DOHH2 (cell line): Measurements from ENCODE around the gene MYPN.

Experiments
- CTCF ChIP-seq: fragments of 200-600 bp; sonication (generic); IDR thresholded peaks from one replicate; pipeline ENCODE4 v1.5.1; 2014; ENCODE audit warnings: antibody characterized with exemption, mild to moderate bottlenecking, low read depth, low read length; ENCODE audit not compliant: poor library complexity, severe bottlenecking
- EZH2phosphoT487 ChIP-seq: fragments of 200-600 bp; sonication (generic); IDR thresholded peaks from 2 replicates; pipeline ENCODE4 v1.6.1; 2017; ENCODE audit warnings: borderline replicate concordance, mild to moderate bottlenecking, antibody characterized with exemption, low read length, moderate library complexity, mixed read lengths

- TF ChIP-seq CTCF (no peak), EZH2phosphoT487 (no peak)
Measured at GRCh38 chr10:68175949-68176348, 66.7 kb downstream of the MYPN start.
